Uterus (tissue), 4 donors: ENCODE results near the gene WARS2. TPM values are rescaled to one million over a fixed set of nuclear protein-coding genes. Genes with fewer than 3 reads are reported as not detected.
A peak's percentile ranks its signal among the peaks of the same experiment; 100 is the strongest.

ENCODE experiments used
- DNase-seq, 2 donors: peaks; one replicate each; pipeline ENCODE4 v3.0.0-alpha.2; 2019 to 2020
- H3K27ac ChIP-seq, 2 donors: fragments of 200-600 bp; sonication (generic); 1 replicate in 1 of 2; 2 replicates in 1 of 2; pipeline ENCODE4 v1.5.1; 2016 to 2018
- H3K27me3 ChIP-seq, 2 donors: fragments of 200-600 bp; sonication (generic); one replicate each; pipeline ENCODE4 v1.5.1; 2018 to 2019; ENCODE audit warnings: control low read depth in 1 of 2
- H3K36me3 ChIP-seq, 2 donors: fragments of 200-600 bp; sonication (generic); one replicate each; pipeline ENCODE4 v1.5.1; 2019; ENCODE audit warnings: control low read depth in 1 of 2
- H3K4me1 ChIP-seq, 2 donors: fragments of 200-600 bp; sonication (generic); one replicate each; pipeline ENCODE4 v1.5.1; 2018 to 2019; ENCODE audit warnings: control low read depth in 1 of 2
- H3K4me3 ChIP-seq, 2 donors: fragments of 200-600 bp; sonication (generic); 1 replicate in 1 of 2; 2 replicates in 1 of 2; pipeline ENCODE4 v1.5.1; 2018 to 2019; ENCODE audit warnings: mild to moderate bottlenecking in 1 of 2
- H3K9me3 ChIP-seq, 2 donors: fragments of 200-600 bp; sonication (generic); one replicate each; pipeline ENCODE4 v1.5.1; 2019; ENCODE audit warnings: control low read depth in 1 of 2
- POLR2A ChIP-seq, 2 donors: fragments of 450-650 bp; IDR thresholded peaks; one replicate each; pipeline ENCODE4 v1.6.1; 2016; ENCODE audit warnings: antibody characterized with exemption in 2 of 2, mild to moderate bottlenecking in 1 of 2, moderate library complexity in 1 of 2
- intact Hi-C: fragments of 100-400 bp; cut with DNase I; formaldehyde crosslinking; loops from one replicate; pipeline ENCODE4 v1.15.1; 2023; ENCODE audit warnings: low total_unique reads
- total RNA-seq, 4 donors: library from RNA; depleted of rRNA in 3 of 4; stranded (reverse); fragments of >200 nt in 3 of 4; gene quantifications; one replicate each; pipeline versions ENCODE4 v1.1.0 to v1.2.4, GENCODE V29; 2014 to 2023
- TF ChIP-seq, protein P1 (sequence below), 4 experiments: fragments of 200-600 bp in 2 of 4; fragments of 450-650 bp in 2 of 4; sonication (generic) in 2 of 4; IDR thresholded peaks; one replicate each; pipeline ENCODE4 v1.5.1; 2016 to 2019; ENCODE audit warnings: antibody characterized with exemption in 4 of 4, mild to moderate bottlenecking in 2 of 4, moderate library complexity in 1 of 4
- donor health status: DM: yes; HTN: yes; CAD: no.

The WARS2 gene
- total RNA-seq, 4 donors from 2014 or later, result 13.5 to 22.6 (median 18.5) TPM

DNA sequence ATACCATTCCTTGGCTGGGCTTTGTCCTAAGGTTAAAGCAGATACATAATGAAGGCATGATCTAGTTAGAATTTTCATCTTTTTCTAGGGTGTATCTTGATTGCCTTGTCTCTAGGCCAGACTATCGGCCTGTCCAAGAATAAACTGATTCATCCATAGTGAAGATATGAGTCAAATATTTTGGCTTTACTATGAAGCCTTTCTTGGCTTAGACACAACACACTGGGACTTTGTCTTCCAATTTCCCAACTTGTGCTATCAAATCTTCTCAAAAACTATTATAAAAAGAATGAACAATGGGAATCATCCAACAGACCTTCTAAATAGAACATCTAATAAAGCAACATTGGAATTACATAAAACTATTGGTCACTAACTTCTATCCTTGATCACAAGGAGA lies 64.8 kb downstream of the WARS2 start:
- no peak for DNase-seq
- Histone ChIP-seq H3K27ac (peak overlapping the region; percentile 5 to 22), H3K4me3 (no peak overlapping the region), H3K36me3 (no peaks in the 10 kb centered on the region), H3K4me1 (no peaks in the 10 kb centered on the region), H3K9me3 (no peaks in the 10 kb centered on the region), H3K27me3 (no peaks in the 10 kb centered on the region)
- intact Hi-C loops, result no loop called here
- TF ChIP-seq POLR2A (IDR thresholded peaks at IDR 0.05), result no peak
- TF ChIP-seq, protein P1, sequence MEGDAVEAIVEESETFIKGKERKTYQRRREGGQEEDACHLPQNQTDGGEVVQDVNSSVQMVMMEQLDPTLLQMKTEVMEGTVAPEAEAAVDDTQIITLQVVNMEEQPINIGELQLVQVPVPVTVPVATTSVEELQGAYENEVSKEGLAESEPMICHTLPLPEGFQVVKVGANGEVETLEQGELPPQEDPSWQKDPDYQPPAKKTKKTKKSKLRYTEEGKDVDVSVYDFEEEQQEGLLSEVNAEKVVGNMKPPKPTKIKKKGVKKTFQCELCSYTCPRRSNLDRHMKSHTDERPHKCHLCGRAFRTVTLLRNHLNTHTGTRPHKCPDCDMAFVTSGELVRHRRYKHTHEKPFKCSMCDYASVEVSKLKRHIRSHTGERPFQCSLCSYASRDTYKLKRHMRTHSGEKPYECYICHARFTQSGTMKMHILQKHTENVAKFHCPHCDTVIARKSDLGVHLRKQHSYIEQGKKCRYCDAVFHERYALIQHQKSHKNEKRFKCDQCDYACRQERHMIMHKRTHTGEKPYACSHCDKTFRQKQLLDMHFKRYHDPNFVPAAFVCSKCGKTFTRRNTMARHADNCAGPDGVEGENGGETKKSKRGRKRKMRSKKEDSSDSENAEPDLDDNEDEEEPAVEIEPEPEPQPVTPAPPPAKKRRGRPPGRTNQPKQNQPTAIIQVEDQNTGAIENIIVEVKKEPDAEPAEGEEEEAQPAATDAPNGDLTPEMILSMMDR (IDR thresholded peaks at IDR 0.05), result no peak

DNA sequence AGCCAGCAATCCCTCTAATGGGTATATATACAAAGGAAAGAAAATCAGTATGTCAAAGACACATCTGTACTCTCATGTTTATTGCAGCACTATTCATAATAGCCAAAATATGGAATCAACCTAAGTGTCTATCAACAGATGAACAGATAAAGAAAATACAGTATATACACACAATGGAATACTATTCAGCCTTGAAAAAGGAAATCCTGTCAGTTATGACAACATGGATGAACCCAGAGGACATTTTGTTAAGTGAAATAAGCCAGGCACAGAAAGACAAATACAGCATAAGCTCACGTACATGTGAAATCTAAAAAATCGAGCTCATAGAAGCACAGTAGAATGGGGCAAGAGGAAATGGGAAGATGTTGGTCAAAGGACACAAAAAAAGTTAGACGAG lies 69.1 kb downstream of the WARS2 start:
- Histone ChIP-seq H3K4me3 (no peak overlapping the region), H3K36me3 (no peaks in the 10 kb centered on the region), H3K9me3 (no peaks in the 10 kb centered on the region), H3K27me3 (no peaks in the 10 kb centered on the region), H3K27ac (no peak overlapping the region), H3K4me1 (no peaks in the 10 kb centered on the region)
- TF ChIP-seq, protein P1 (IDR thresholded peaks at IDR 0.05), result no peak
- no peak for TF ChIP-seq POLR2A (IDR thresholded peaks at IDR 0.05)
- DNase-seq, result no peak
- intact Hi-C loops, result no loop called here

DNA sequence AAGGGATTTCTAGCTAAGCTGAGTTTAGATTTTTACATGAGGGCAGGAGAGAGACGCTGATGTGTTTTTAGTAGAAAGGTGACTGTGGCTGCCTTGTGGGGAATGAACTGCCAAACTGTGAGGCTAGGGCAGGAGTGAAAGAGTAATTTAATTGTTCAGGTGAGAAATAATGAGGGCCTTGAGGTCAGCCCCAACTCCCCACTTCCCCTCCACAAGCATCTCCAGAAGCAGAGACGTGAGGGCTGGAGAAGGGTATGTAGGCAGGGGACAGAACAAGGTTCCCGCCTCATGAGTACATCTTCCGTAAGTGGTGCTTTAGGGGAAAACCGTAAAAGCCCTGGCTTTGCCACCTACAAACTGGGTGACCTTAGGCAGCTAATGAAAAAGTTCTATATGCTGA lies 70.8 kb downstream of the WARS2 start:
- Histone ChIP-seq H3K4me1 (no peaks in the 10 kb centered on the region), H3K27me3 (no peaks in the 10 kb centered on the region), H3K4me3 (no peak overlapping the region), H3K36me3 (no peaks in the 10 kb centered on the region), H3K27ac (no peak overlapping the region), H3K9me3 (no peaks in the 10 kb centered on the region)
- no peak for TF ChIP-seq POLR2A (IDR thresholded peaks at IDR 0.05)
- intact Hi-C loops, result no loop called here
- no peak for DNase-seq

DNA sequence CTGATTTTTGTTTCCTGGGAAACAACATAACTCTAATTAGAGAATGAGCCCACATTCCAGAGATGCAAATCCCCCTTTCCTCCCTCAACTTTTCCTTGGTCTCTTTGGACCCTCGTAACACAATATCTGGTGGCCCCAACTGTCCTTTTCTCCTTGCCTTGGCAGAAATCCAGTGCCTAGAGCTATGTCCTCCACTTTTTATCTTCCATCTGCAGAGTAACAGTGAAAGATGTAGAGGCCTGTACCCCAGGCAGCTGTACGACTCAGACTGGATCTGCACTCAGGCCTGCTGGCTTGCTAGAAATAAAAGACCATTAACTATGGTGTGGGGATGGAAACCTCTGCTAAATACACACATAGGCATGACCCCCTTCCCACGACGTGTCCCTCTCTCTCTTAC lies 72.0 kb downstream of the WARS2 start:
- Histone ChIP-seq H3K36me3 (no peaks in the 10 kb centered on the region), H3K27ac (no peak overlapping the region), H3K4me3 (no peak overlapping the region), H3K27me3 (no peaks in the 10 kb centered on the region), H3K9me3 (no peaks in the 10 kb centered on the region), H3K4me1 (no peaks in the 10 kb centered on the region)
- intact Hi-C loops, result no loop called here
- no peak for TF ChIP-seq POLR2A (IDR thresholded peaks at IDR 0.05)
- TF ChIP-seq, protein P1 (IDR thresholded peaks at IDR 0.05), result no peak
- no peak for DNase-seq

DNA sequence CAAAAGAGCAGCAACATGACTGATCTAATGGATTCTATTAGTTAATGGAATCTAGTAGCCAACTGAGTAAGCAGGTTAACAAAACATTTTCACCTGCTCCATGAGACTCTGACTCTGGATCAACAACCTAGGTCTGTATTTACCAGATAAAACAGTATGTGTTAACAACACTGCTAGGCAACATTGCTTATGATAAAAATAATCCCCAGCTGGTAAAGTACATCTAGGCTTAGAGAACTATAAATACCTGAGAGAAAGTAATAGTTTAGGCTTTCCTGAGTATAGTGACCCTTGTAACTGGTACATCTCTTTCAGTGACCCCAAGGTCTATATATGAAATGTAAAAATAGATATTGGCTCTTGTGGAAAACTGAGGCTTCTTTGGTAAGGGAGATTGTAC lies 78.8 kb downstream of the WARS2 start:
- no peak for TF ChIP-seq POLR2A (IDR thresholded peaks at IDR 0.05)
- TF ChIP-seq, protein P1 (IDR thresholded peaks at IDR 0.05), result no peak
- Histone ChIP-seq H3K4me3 (no peak overlapping the region), H3K36me3 (no peaks in the 10 kb centered on the region), H3K27ac (no peak overlapping the region), H3K4me1 (no peaks in the 10 kb centered on the region), H3K9me3 (no peaks in the 10 kb centered on the region), H3K27me3 (no peaks in the 10 kb centered on the region)
- no peak for DNase-seq
- intact Hi-C loops, result no loop called here

DNA sequence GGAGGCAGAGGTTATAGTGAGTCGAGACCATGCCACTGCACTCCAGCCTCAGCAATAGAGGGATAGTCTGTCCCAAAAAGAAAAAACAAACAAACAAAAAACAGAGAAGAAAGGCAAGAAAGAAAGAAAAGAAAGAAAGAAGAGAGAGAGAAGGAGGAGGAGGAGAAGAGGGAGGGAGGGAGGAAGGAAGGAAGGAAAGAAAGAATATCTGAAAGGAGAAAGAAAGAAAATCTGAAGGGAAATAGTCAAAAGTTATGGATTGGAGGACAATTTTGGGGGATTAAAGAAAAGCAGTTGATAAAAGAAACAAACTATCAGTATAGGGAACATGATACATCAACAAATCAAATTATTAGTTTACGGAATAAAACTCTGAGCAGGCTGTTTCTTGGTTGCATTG lies 84.9 kb downstream of the WARS2 start:
- Histone ChIP-seq H3K27ac (no peak overlapping the region), H3K4me3 (no peak overlapping the region), H3K4me1 (no peaks in the 10 kb centered on the region), H3K9me3 (no peaks in the 10 kb centered on the region), H3K36me3 (no peaks in the 10 kb centered on the region), H3K27me3 (no peaks in the 10 kb centered on the region)
- no peak for DNase-seq
- TF ChIP-seq, protein P1 (IDR thresholded peaks at IDR 0.05), result no peak
- no peak for TF ChIP-seq POLR2A (IDR thresholded peaks at IDR 0.05)
- intact Hi-C loops, result no loop called here
